ENCODE measurements around the gene WWTR1. TPM values are rescaled to one million over a fixed set of nuclear protein-coding genes. Genes with fewer than 3 reads are reported as not detected.

The WWTR1 gene
- total RNA-seq, 1 experiment from 2014 or later, result 24.4 TPM

- Mint-ChIP-seq H3K36me3 (ENCODE audit: insufficient read depth in 1 of 3, low read depth in 3 of 3) (peaks cover 17 to 21% (median 17%) of the 10 kb centered on the region in 3 experiments), H3K27ac (peak overlapping the region; percentile 93 to 99 (median 99)), H3K4me1 (peaks cover 60 to 63% of the 10 kb centered on the region in 2 experiments), H3K9me3 (peaks cover 0 to 3% of the 10 kb centered on the region in 2 experiments; a peak in 1 of 5 replicates), H3K27me3 (ENCODE audit: low read depth) (peaks cover 6% of the 10 kb centered on the region), H3K4me3 (peak overlapping the region; percentile 89 to 93)
- H3K56ac ChIP-seq (ENCODE audit: insufficient read length, low read depth, low read length), result no peak overlapping the region
- H3K4me2 ChIP-seq (ENCODE audit: insufficient read depth, insufficient read length, low read length), result peak overlapping the region; percentile 97
- peak overlapping the region; percentile 85 for H4K8ac ChIP-seq (replicated peaks; ENCODE audit: insufficient read length, low read depth, low read length)
- H3T11ph ChIP-seq (ENCODE audit: low read length), result peak overlapping the region; percentile 91
- H3K14ac ChIP-seq (ENCODE audit: insufficient read depth, low read length), result peak overlapping the region; percentile 95
- H2BK12ac ChIP-seq (ENCODE audit: insufficient read length, low read depth, low read length), result peak overlapping the region; percentile 26
- H2BK120ac ChIP-seq (ENCODE audit: low read depth, low read length, poor library complexity, severe bottlenecking), result no peak overlapping the region
- H3K23me2 ChIP-seq (ENCODE audit: insufficient read length, low read depth, low read length, poor library complexity, severe bottlenecking), result peaks cover 25% of the 10 kb centered on the region
- peak overlapping the region; percentile 49 for H4K5ac ChIP-seq (ENCODE audit: insufficient read length, low read depth, low read length)
- no peak overlapping the region for H3K23ac ChIP-seq (ENCODE audit: insufficient read length, low read depth, low read length)
- peak overlapping the region; percentile 49 for H2BK20ac ChIP-seq (ENCODE audit: low read depth, low read length, poor library complexity, severe bottlenecking)
- no peaks in the 10 kb centered on the region for H4K20me1 ChIP-seq (ENCODE audit: control insufficient read depth, insufficient read depth, insufficient read length)
- H3K9ac ChIP-seq (ENCODE audit: extremely low read depth, insufficient read length, low read length), result peak overlapping the region; percentile 58
- no peak overlapping the region for H2AK5ac ChIP-seq (ENCODE audit: insufficient read length, low read length)
- TF ChIP-seq CTCF (conservative IDR thresholded peaks at IDR 0.05), result no peak
- WGBS (ENCODE audit: extremely low coverage, insufficient read length, low lambda C conversion rate), result no CpG with 5 or more reads among the region's 24 CpGs
- peak overlapping the region; percentile 78 for H3K4ac ChIP-seq (ENCODE audit: low read depth, low read length)
- no peaks in the 10 kb centered on the region for H3K9me3 ChIP-seq (ENCODE audit: control insufficient read depth, low read depth, low read length)
- H3K79me1 ChIP-seq (ENCODE audit: insufficient read depth, low read depth, low read length, poor library complexity, severe bottlenecking), result no peaks in the 10 kb centered on the region
- peaks cover 2% of the 10 kb centered on the region; the same call in 1 of the 2 replicates for H3K79me2 ChIP-seq (ENCODE audit: insufficient read depth, low read length)
- H2BK5ac ChIP-seq (ENCODE audit: insufficient read length, low read length), result peak overlapping the region; percentile 37
- H3K27ac ChIP-seq (ENCODE audit: insufficient read length, low read depth, low read length), result peak overlapping the region; percentile 57
- no peak overlapping the region for H2BK15ac ChIP-seq (ENCODE audit: low read depth, low read length)
- H2AFZ ChIP-seq (ENCODE audit: low read length), result no peak overlapping the region
- H3K27me3 ChIP-seq (ENCODE audit: insufficient read depth, low read length), result no peaks in the 10 kb centered on the region
- H3K18ac ChIP-seq (ENCODE audit: insufficient read length, low read depth, low read length), result peak overlapping the region; percentile 94
- peak; percentile 73 for DNase-seq
- peaks cover 5% of the 10 kb centered on the region; the same call in 1 of the 2 replicates for H3K4me1 ChIP-seq (ENCODE audit: insufficient read depth, low read length)
- peak overlapping the region; percentile 92 for H4K91ac ChIP-seq (ENCODE audit: insufficient read length, low read depth, low read length)
Observed at GRCh38 chr3:149658744-149659497, 1.1 kb upstream of the WWTR1 start.
